ENCODE data around the gene HNF4A. TPM values are rescaled to one million over a fixed set of nuclear protein-coding genes. Genes with fewer than 3 reads are reported as not detected.

The HNF4A gene
- polyA plus RNA-seq, 1 donor from 2014 or later, result not detected

- no peaks in the 10 kb centered on the region for H3K9me2 ChIP-seq (ENCODE audit: insufficient read depth, low read length)
- no peaks in the 10 kb centered on the region for H4K20me1 ChIP-seq (ENCODE audit: insufficient read depth)
- no peak overlapping the region for H3K9ac ChIP-seq (ENCODE audit: low read length)
- no peaks in the 10 kb centered on the region for H3K27me3 ChIP-seq (ENCODE audit: insufficient read depth, low read depth, low read length)
- no peak for TF ChIP-seq TAF1 (IDR thresholded peaks at IDR 0.05; ENCODE audit: low read depth)
- no peak for TF ChIP-seq POLR2AphosphoS5 (IDR thresholded peaks at IDR 0.05)
- no peak for TF ChIP-seq EP300 (conservative IDR thresholded peaks at IDR 0.05; ENCODE audit: poor library complexity, severe bottlenecking)
- H3K4me2 ChIP-seq (ENCODE audit: low read length), result no peak overlapping the region
- no peaks in the 10 kb centered on the region for H3F3A ChIP-seq (ENCODE audit: insufficient read depth, low read length, poor library complexity, severe bottlenecking)
- H2AFZ ChIP-seq (ENCODE audit: low read depth, low read length), result no peak overlapping the region
- no peak overlapping the region for H3K4me3 ChIP-seq (ENCODE audit: low read length)
- no peak overlapping the region for H3K27ac ChIP-seq (ENCODE audit: low read length)
- H3K79me2 ChIP-seq (replicated peaks; ENCODE audit: insufficient read depth, low read length), result no peaks in the 10 kb centered on the region
- H3K9me3 ChIP-seq (ENCODE audit: low read length), result no peaks in the 10 kb centered on the region
- no peaks in the 10 kb centered on the region for H3K36me3 ChIP-seq (ENCODE audit: insufficient read depth, low read length)
These were observed 2.1 kb downstream of the HNF4A start for GRCh38 chr20:44357555-44358125.

GRCh38 chr20:44358776-44359175 lies 3.3 kb downstream of the HNF4A start:
- TF ChIP-seq TAF1 (IDR thresholded peaks at IDR 0.05; ENCODE audit: low read depth) (no peak), POLR2AphosphoS5 (IDR thresholded peaks at IDR 0.05) (no peak), MXI1 (conservative IDR thresholded peaks at IDR 0.05; ENCODE audit: poor library complexity, severe bottlenecking) (no peak), REST (IDR thresholded peaks at IDR 0.05; ENCODE audit: borderline replicate concordance) (no peak), RAD21 (conservative IDR thresholded peaks at IDR 0.05) (no peak), SMC3 (conservative IDR thresholded peaks at IDR 0.05; ENCODE audit: poor library complexity) (no peak), EP300 (conservative IDR thresholded peaks at IDR 0.05; ENCODE audit: poor library complexity, severe bottlenecking) (no peak), CTCF (IDR thresholded peaks at IDR 0.05; ENCODE audit: poor library complexity, severe bottlenecking) (no peak), EZH2 (IDR thresholded peaks at IDR 0.05; ENCODE audit: borderline replicate concordance, insufficient read depth, low read length, poor library complexity, severe bottlenecking) (no peak)
- Histone ChIP-seq H3K4me2 (ENCODE audit: low read length) (no peak overlapping the region), H3K79me2 (replicated peaks; ENCODE audit: insufficient read depth, low read length) (no peaks in the 10 kb centered on the region), H3K27ac (ENCODE audit: low read length) (no peak overlapping the region), H2AFZ (ENCODE audit: low read depth, low read length) (no peak overlapping the region), H3K9me3 (ENCODE audit: low read length) (no peaks in the 10 kb centered on the region), H3K27me3 (ENCODE audit: insufficient read depth, low read depth, low read length) (no peaks in the 10 kb centered on the region), H3F3A (ENCODE audit: insufficient read depth, low read length, poor library complexity, severe bottlenecking) (no peaks in the 10 kb centered on the region), H4K20me1 (ENCODE audit: insufficient read depth) (no peaks in the 10 kb centered on the region), H3K4me3 (ENCODE audit: low read length) (no peak overlapping the region), H3K9ac (ENCODE audit: low read length) (no peak overlapping the region), H3K9me2 (ENCODE audit: insufficient read depth, low read length) (no peaks in the 10 kb centered on the region), H3K36me3 (ENCODE audit: insufficient read depth, low read length) (no peaks in the 10 kb centered on the region)
